Neural progenitor cell (in vitro differentiated cells): ENCODE measurements around the gene COMTD1. TPM values are rescaled to one million over a fixed set of nuclear protein-coding genes. Genes with fewer than 3 reads are reported as not detected.

ENCODE experiments used
- DNase-seq: peaks from one replicate; pipeline ENCODE4 v3.0.0-alpha.2; 2016; ENCODE audit warnings: low spot score
- H2AFZ ChIP-seq: fragments of 200-600 bp; sonication (generic); replicated peaks from 2 replicates; pipeline ENCODE4 v1.6.1; 2016; ENCODE audit warnings: antibody characterized with exemption
- H3F3A ChIP-seq: fragments of 200-600 bp; sonication (generic); 2 replicates; pipeline ENCODE4 v1.6.1; 2016; ENCODE audit warnings: antibody characterized with exemption, low read depth
- H3K27ac ChIP-seq: fragments of 200-600 bp; sonication (generic); 2 replicates; pipeline ENCODE4 v1.5.1; 2016; ENCODE audit warnings: mild to moderate bottlenecking
- H3K27me3 ChIP-seq: fragments of 200-600 bp; sonication (generic); 2 replicates; pipeline ENCODE4 v1.6.1; 2016; ENCODE audit warnings: mild to moderate bottlenecking, moderate library complexity
- H3K36me3 ChIP-seq: fragments of 200-600 bp; sonication (generic); 2 replicates; pipeline ENCODE4 v1.5.1; 2016
- H3K4me1 ChIP-seq: fragments of 200-600 bp; sonication (generic); 2 replicates; pipeline ENCODE4 v1.6.1; 2016; ENCODE audit warnings: mixed run types
- H3K4me2 ChIP-seq: fragments of 200-600 bp; sonication (generic); 2 replicates; pipeline ENCODE4 v1.6.1; 2016
- H3K4me3 ChIP-seq: fragments of 200-600 bp; sonication (generic); 2 replicates; pipeline ENCODE4 v1.5.1; 2016
- H3K79me2 ChIP-seq: fragments of 200-600 bp; sonication (generic); 2 replicates; pipeline ENCODE4 v1.6.1; 2016; ENCODE audit warnings: low read depth
- H3K9ac ChIP-seq: fragments of 200-600 bp; sonication (generic); 2 replicates; pipeline ENCODE4 v1.6.1; 2016
- H3K9me3 ChIP-seq: fragments of 200-600 bp; sonication (generic); 2 replicates; pipeline ENCODE4 v1.5.1; 2016; ENCODE audit warnings: low read depth
- H4K20me1 ChIP-seq: fragments of 200-600 bp; sonication (generic); 2 replicates; pipeline ENCODE4 v1.6.1; 2016; ENCODE audit warnings: low read depth
- H3K27ac Mint-ChIP-seq: 3 replicates; pipeline ENCODE4 v1.8.0; 2021; ENCODE audit warnings: mixed read lengths
- H3K27me3 Mint-ChIP-seq: 2 replicates; pipeline ENCODE4 v1.8.0; 2022; ENCODE audit warnings: low read depth, mild to moderate bottlenecking, inconsistent platforms, moderate library complexity, mixed read lengths; ENCODE audit not compliant: insufficient read depth
- H3K36me3 Mint-ChIP-seq: 3 replicates; pipeline ENCODE4 v1.8.0; 2021; ENCODE audit warnings: mixed read lengths
- H3K4me1 Mint-ChIP-seq: 3 replicates; pipeline ENCODE4 v1.8.0; 2021; ENCODE audit warnings: mixed read lengths
- H3K4me3 Mint-ChIP-seq: 3 replicates; pipeline ENCODE4 v1.8.0; 2021; ENCODE audit warnings: mild to moderate bottlenecking, moderate library complexity, mixed read lengths
- H3K9me3 Mint-ChIP-seq: 3 replicates; pipeline ENCODE4 v1.8.0; 2020; ENCODE audit warnings: mixed read lengths
- CTCF ChIP-seq: fragments of 200-600 bp; sonication (generic); IDR thresholded peaks from 2 replicates; pipeline ENCODE4 v1.5.1; 2017; ENCODE audit warnings: antibody characterized with exemption, mild to moderate bottlenecking
- EZH2 ChIP-seq: fragments of 200-600 bp; sonication (generic); IDR thresholded peaks from 2 replicates; pipeline ENCODE4 v1.6.1; 2017; ENCODE audit warnings: antibody characterized with exemption, mild to moderate bottlenecking, moderate library complexity
- EZH2phosphoT487 ChIP-seq: fragments of 200-600 bp; sonication (generic); IDR thresholded peaks from 2 replicates; pipeline ENCODE4 v1.6.1; 2017; ENCODE audit warnings: antibody characterized with exemption
- small RNA-seq: library from RNA; depleted of rRNA; stranded (forward); fragments of <200 nt; gene quantifications from one replicate; pipeline ENCODE3, GENCODE V24; 2015
- total RNA-seq: library from RNA; depleted of rRNA; stranded (reverse); fragments of >200 nt; gene quantifications from 2 replicates; pipeline ENCODE4 v1.2.3, GENCODE V29; 2015; ENCODE audit warnings: low replicate concordance

COMTD1 gene
- total RNA-seq, 1 donor from 2014 or later: 2.1 TPM

GRCh38 chr10:75186310-75186709 is 49.4 kb downstream of the COMTD1 start:
- no peaks in the 10 kb centered on the region for H3K9me3 ChIP-seq
- H2AFZ ChIP-seq: no peak overlapping the region
- no peak for DNase-seq
- peaks cover 4% of the 10 kb centered on the region for H3K36me3 Mint-ChIP-seq
- peaks cover 3% of the 10 kb centered on the region for H3K27me3 Mint-ChIP-seq
- H3F3A ChIP-seq: no peaks in the 10 kb centered on the region
- no peak overlapping the region for H3K4me3 Mint-ChIP-seq
- H3K9ac ChIP-seq: no peak overlapping the region
- H4K20me1 ChIP-seq: no peaks in the 10 kb centered on the region
- no peaks in the 10 kb centered on the region for H3K79me2 ChIP-seq
- H3K27ac Mint-ChIP-seq: no peak overlapping the region
- no peaks in the 10 kb centered on the region for H3K4me1 ChIP-seq
- H3K27ac ChIP-seq: no peak overlapping the region
- no peak overlapping the region for H3K4me3 ChIP-seq
- no peak overlapping the region for H3K4me2 ChIP-seq
- no peaks in the 10 kb centered on the region for H3K36me3 ChIP-seq
- no peaks in the 10 kb centered on the region for H3K27me3 ChIP-seq
- no peak for TF ChIP-seq CTCF
- no peak for TF ChIP-seq EZH2phosphoT487
- TF ChIP-seq EZH2: no peak
- no peaks in the 10 kb centered on the region for H3K4me1 Mint-ChIP-seq
- no peaks in the 10 kb centered on the region for H3K9me3 Mint-ChIP-seq

Small RNAs within 50 kb of the gene (small RNA-seq; reads per million reads assigned to genes)
- gene HMGA1P5 (not detected), gene RPL39P25 (not detected)

Other genes starting within 250 kb of the COMTD1 start
- 25.7 and 39.5 TPM in 2 replicates for gene SAMD8, start 124.3 kb downstream of the COMTD1 start, total RNA-seq
- 163 and 341 TPM in 2 replicates for gene VDAC2, start 25.2 kb downstream of the COMTD1 start, total RNA-seq
- 8.3 and 20.9 TPM in 2 replicates for gene ZNF503, start 165.8 kb upstream of the COMTD1 start, total RNA-seq
- 5.2 TPM in 1 of 2 replicates, not detected in the other for gene LRMDA, start 195.7 kb upstream of the COMTD1 start, total RNA-seq